Muscle layer of colon (tissue), 2 donors: ENCODE measurements around the gene CPED1.

ENCODE experiments used
- H3K27ac ChIP-seq: one replicate; pipeline ENCODE4 v1.7.0; 2013; ENCODE audit warnings: low read depth, mild to moderate bottlenecking, low read length, moderate library complexity
- H3K27me3 ChIP-seq, 2 donors: one replicate each; pipeline ENCODE4 v1.7.0; 2013; ENCODE audit warnings: low read length in 2 of 2, mild to moderate bottlenecking in 2 of 2; ENCODE audit not compliant: insufficient read depth in 2 of 2, control insufficient read depth in 1 of 2
- H3K36me3 ChIP-seq: one replicate; pipeline ENCODE4 v1.7.0; 2013; ENCODE audit warnings: mild to moderate bottlenecking, low read length; ENCODE audit not compliant: insufficient read depth
- H3K4me1 ChIP-seq: one replicate; pipeline ENCODE4 v1.7.0; 2013; ENCODE audit warnings: mild to moderate bottlenecking, low read length; ENCODE audit not compliant: insufficient read depth
- H3K4me3 ChIP-seq, 2 donors: one replicate each; pipeline ENCODE4 v1.7.0; 2013; ENCODE audit warnings: low read length in 2 of 2, low read depth in 1 of 2, mild to moderate bottlenecking in 1 of 2, moderate library complexity in 1 of 2
- H3K9ac ChIP-seq: one replicate; pipeline ENCODE4 v1.7.0; 2013; ENCODE audit warnings: low read length
- H3K9me3 ChIP-seq: one replicate; pipeline ENCODE4 v1.7.0; 2013; ENCODE audit warnings: mild to moderate bottlenecking, low read length
- donor health status: abdominal sarcoma.
- donor health status: Adenocarcinoma of cecum.

CPED1 gene

DNA sequence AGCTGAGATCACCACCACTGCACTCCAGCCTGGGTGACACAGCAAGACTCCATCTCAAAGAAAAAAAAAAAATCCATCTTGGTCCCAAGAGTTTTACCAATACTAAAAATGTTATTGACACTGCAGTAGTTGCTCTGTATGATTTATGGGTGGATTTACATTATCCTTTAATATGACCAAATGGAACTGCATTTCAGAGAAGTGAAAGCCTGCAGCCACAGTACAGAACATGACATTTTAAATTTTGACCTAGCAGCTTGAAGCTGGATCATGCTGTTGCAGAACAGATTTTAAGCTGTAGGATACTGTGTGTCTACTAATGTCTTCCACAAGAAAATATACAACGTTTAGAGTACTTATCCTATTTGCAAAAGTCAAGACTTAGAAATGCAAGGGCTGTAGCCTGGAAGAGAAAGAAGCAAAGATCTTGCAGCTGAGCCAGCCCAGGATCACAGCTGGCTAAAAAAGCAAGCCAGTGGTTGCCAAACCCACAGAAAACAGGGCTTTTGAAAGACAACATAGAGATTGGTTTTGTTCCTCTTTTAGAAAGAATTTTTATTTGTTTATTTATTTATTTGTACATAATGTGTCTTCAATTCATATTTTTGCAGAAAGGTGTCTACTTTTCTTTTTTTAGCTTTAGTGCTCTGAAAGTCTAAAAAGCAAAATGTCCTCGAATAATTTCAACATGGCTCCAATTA, 285.1 kb downstream of the CPED1 start:
- Histone ChIP-seq H3K27ac (no peak overlapping the region), H3K4me3 (no peak overlapping the region), H3K9ac (no peak overlapping the region), H3K4me1 (no peaks in the 10 kb centered on the region), H3K9me3 (no peaks in the 10 kb centered on the region), H3K27me3 (no peaks in the 10 kb centered on the region), H3K36me3 (peaks cover 5% of the 10 kb centered on the region)

DNA sequence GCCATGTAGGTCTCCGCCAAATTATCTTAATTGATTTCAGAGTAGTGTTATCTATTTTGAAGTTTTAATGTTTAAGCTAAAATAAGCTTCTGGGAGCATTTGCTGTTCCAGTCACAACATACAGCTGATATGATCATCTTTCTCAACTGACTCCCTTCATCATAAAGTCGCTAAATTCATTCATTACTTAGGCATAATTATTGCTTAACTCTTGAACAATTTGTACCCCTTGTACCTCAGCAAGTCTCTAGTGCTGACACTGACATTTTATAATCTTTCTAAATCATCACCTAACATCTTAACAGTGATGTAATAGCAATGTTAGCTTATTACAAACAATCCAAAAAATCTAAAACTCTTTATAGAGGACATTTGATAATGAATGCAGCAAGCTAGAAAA, 286.0 kb downstream of the CPED1 start:
- Histone ChIP-seq H3K36me3 (peaks cover 4% of the 10 kb centered on the region), H3K9ac (no peak overlapping the region), H3K4me3 (no peak overlapping the region), H3K9me3 (no peaks in the 10 kb centered on the region), H3K27me3 (no peaks in the 10 kb centered on the region), H3K4me1 (no peaks in the 10 kb centered on the region), H3K27ac (no peak overlapping the region)

DNA sequence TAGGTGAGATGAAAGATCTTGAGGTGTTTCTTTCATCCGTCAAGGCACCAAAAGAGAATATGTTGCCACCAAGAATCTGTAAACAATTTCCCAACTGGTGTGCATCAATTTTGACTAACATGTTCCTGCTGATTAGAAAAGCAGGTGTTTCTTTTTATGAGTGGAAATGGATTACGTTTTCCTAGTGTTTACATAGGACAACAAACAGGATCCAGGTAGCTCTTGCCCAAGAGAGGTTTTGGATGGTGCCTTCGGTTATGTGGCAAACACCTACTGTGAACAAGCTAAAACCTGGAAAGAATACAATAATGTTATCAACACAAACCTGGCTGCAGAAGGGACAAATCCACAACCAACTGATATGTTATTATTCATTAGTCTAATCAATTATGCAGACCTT, 286.7 kb downstream of the CPED1 start:
- Histone ChIP-seq H3K4me3 (no peak overlapping the region), H3K27ac (no peak overlapping the region), H3K4me1 (no peaks in the 10 kb centered on the region), H3K27me3 (no peaks in the 10 kb centered on the region), H3K36me3 (no peaks in the 10 kb centered on the region), H3K9me3 (no peaks in the 10 kb centered on the region), H3K9ac (no peak overlapping the region)

DNA sequence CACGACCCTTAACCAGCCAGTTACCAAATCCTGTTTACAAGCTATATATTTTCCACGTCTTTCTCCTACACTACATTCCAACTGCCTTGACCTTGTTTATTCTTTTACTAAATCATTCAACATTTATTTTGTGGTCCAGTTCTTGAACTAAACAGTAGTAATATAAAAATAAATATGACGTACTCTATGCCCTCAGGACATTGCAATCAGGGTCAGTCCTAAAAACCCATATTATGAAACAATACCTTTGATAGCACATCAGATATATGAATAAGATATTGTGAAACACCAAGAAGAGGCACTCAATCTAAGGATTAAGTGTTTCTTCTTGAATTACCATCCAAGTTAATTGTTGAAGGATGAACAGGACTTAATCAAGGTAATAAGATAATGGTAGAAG, 287.8 kb downstream of the CPED1 start:
- no peak overlapping the region for H3K4me3 ChIP-seq
- H3K4me1 ChIP-seq, result no peaks in the 10 kb centered on the region
- no peak overlapping the region for H3K9ac ChIP-seq
- no peaks in the 10 kb centered on the region for H3K9me3 ChIP-seq
- peaks cover 6% of the 10 kb centered on the region for H3K36me3 ChIP-seq
- H3K27ac ChIP-seq, result no peak overlapping the region
- no peaks in the 10 kb centered on the region for H3K27me3 ChIP-seq

DNA sequence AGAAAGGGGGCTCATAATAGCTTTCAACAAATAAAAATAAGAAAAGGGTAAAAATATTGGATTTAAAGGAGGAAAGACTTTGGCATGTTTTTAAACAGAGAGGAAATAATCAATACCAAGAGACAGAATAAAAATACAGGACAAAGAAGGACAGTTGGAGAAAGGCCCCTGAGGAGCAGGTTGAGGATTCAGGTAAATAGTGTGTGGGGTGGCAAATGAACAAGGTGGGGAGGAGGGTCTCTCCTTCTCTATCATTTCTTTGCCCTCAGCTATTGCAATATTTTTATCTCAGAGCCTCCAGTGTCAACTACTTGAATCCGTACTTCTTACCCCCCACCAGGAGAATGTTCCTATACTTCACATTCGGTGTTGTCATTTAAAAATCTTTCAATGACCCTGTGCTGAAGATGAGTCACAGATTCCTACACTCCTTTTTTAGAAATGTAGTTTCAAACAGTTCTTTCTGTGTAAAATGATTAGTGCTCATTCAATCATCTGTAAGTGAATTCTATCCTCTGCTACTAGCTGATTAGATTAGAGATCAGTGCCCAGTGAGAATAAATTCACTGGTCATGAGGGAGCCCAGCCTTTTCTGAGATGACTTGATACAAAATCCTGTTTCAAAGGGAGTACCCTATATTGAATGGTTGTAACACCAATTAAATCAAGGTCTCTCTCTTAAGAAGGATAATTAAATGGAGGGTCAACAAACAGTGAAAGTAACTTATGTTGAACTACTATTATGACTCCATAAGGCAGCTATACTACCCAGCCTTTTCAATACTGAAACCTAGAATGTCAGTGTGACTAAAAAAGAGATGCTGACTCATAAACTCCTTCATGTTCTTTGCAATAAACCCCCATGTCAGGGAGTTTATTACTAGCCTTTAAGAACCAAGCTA, 289.9 kb downstream of the CPED1 start:
- Histone ChIP-seq H3K4me3 (no peak overlapping the region), H3K9me3 (no peaks in the 10 kb centered on the region), H3K36me3 (peaks cover 12% of the 10 kb centered on the region), H3K4me1 (no peaks in the 10 kb centered on the region), H3K27me3 (no peaks in the 10 kb centered on the region), H3K27ac (no peak overlapping the region), H3K9ac (no peak overlapping the region)

DNA sequence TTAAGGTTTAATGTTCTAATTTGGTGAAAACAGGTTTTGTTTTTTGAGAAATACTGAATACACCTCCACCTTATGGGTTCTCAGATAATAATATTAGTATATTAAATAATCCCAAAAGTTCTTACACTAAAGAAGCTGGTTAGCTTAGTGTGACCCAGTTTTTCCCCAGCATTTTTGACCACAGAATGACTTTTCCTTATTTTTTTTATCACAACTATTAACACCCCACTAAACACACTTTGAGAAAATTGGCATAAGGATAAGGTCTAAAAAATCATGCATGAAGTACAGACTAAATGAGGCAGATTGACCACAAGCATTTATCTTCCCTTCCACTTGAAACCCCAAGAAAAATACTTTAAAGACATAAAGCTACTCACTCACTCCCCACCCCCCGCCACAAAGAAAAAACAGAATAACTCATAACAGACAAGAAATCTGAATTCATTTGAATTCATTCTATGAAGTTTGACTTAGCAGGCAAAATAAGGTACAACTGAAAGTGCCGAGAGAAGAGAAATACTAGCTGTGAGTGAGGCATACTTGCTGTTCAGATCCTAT, 290.6 kb downstream of the CPED1 start:
- H3K4me1 ChIP-seq, result no peaks in the 10 kb centered on the region
- H3K9me3 ChIP-seq, result no peaks in the 10 kb centered on the region
- no peak overlapping the region for H3K27ac ChIP-seq
- no peak overlapping the region for H3K9ac ChIP-seq
- no peak overlapping the region for H3K4me3 ChIP-seq
- H3K27me3 ChIP-seq, result no peaks in the 10 kb centered on the region
- H3K36me3 ChIP-seq, result peaks cover 18% of the 10 kb centered on the region

DNA sequence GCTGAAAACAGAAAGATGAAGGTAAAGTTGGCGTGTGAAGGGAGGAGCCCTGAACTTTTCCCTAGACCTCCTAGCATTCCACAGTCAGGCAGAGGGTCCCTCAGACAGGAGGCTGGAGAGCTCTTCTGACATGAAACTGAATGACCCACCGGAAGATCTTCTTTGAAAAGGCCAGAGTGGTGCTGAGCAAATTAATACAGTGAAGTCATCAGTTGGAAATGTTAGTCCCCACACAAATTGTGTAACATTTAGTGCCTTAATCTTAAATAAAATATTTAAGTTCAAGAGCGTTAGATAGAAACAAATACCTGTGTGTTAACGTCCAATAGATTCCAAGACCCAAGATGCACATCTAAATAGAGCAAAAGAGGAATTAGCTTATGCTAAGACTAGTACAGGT, 291.3 kb downstream of the CPED1 start:
- no peaks in the 10 kb centered on the region for H3K27me3 ChIP-seq
- no peak overlapping the region for H3K27ac ChIP-seq
- no peaks in the 10 kb centered on the region for H3K9me3 ChIP-seq
- H3K4me1 ChIP-seq, result no peaks in the 10 kb centered on the region
- H3K4me3 ChIP-seq, result no peak overlapping the region
- peaks cover 18% of the 10 kb centered on the region for H3K36me3 ChIP-seq
- no peak overlapping the region for H3K9ac ChIP-seq

DNA sequence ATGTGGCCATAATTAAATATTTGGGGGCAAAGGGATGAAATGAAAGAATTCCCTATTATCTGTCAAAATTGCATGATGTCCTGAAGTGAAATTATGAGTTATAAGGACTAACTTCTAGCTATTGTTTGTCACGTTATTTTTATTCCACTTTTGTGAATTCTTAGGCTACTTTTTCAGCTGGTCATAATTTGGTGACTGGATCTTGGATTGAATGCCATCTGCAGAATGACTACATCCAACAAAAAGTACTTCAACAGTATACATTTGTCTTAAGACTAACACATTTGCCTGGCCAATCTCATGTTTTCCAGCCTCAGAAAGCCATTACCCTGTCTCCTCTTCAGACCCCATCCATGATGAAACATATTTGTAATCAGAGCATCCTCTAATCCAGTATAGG, 292.1 kb downstream of the CPED1 start:
- Histone ChIP-seq H3K4me3 (no peak overlapping the region), H3K9me3 (no peaks in the 10 kb centered on the region), H3K27me3 (no peaks in the 10 kb centered on the region), H3K36me3 (peaks cover 18% of the 10 kb centered on the region), H3K4me1 (no peaks in the 10 kb centered on the region), H3K27ac (no peak overlapping the region), H3K9ac (no peak overlapping the region)

DNA sequence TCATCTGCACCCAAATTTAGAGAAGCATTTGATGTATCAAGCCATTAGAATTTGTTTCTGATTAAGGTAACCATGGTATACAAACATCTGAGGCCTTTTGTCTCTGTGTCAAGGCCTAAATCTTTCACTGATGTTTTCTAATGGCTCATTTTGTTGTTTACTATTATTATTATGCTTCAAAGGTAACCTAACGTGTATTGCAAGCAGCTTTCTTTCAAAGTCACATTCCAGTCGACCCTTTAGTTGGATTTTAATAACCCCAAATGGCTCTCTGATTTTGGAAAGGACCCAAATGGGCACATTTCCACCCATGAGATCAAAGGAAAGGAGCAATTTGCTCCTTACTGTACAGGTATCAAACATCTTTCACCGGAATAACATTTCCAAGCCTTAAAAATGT, 293.6 kb downstream of the CPED1 start:
- Histone ChIP-seq H3K36me3 (peaks cover 22% of the 10 kb centered on the region), H3K27ac (no peak overlapping the region), H3K4me1 (no peaks in the 10 kb centered on the region), H3K9me3 (no peaks in the 10 kb centered on the region), H3K4me3 (no peak overlapping the region), H3K9ac (no peak overlapping the region), H3K27me3 (no peaks in the 10 kb centered on the region)

DNA sequence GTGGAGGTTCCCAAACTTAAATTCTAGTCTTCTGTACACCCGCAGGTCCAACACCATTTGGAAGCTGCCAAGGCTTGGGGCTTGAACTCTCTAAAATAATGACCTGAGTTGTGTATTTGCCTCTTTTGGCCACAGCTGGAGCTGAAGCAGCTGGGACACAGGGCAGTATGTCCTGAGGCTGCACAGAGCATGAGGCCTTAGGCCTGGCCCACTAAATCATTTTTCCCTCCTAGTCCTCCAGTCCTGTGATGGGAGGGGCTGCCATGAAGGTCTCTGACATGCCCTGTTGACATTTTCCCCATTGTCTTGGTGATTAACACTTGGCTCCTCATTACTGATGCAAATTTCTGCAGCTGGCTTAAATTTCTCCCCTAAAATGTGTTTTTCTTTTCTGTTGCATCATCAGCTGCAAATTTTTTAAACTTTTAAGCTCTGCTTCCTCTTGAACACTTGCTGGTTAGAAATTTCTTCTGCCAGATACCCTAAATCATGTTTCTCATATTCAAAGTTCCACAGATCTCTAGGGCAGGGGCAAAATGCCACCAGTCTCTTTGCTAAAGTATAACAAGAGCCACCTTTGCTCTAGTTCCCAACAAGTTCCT, 296.7 kb downstream of the CPED1 start:
- Histone ChIP-seq H3K9me3 (no peaks in the 10 kb centered on the region), H3K27me3 (no peaks in the 10 kb centered on the region), H3K4me3 (no peak overlapping the region), H3K4me1 (no peaks in the 10 kb centered on the region), H3K36me3 (peaks cover 22% of the 10 kb centered on the region), H3K27ac (no peak overlapping the region), H3K9ac (no peak overlapping the region)

DNA sequence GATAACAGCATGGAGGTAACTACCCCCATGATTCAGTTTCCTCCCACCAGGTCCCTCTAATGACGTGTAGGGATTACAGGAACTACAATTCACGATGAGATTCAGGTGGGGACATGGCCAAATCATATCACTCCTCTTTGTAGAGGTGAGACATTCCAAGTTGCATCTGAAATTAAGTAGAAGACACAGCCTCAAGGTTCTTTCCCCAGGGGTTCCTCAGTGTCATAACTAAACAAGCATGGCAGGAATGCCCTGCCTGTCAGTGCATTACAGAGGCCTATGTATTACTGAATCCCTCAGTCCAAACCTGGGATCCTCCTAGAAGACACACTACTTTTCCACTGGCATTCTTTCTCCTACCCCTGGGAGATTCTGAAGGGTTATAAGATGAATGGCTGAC, 297.7 kb downstream of the CPED1 start:
- Histone ChIP-seq H3K4me1 (no peaks in the 10 kb centered on the region), H3K4me3 (no peak overlapping the region), H3K27me3 (no peaks in the 10 kb centered on the region), H3K27ac (no peak overlapping the region), H3K9me3 (no peaks in the 10 kb centered on the region), H3K9ac (no peak overlapping the region), H3K36me3 (peaks cover 15% of the 10 kb centered on the region)
